Panc1 (cell line): ENCODE data around the gene SMIM10L2A.

Experiments used
- TCF7L2 ChIP-seq: IDR thresholded peaks from 2 replicates; pipeline ENCODE4 v1.6.1; 2011; ENCODE audit warnings: mild to moderate bottlenecking, low read depth, low read length, inconsistent platforms
- TF ChIP-seq, protein P1 (sequence below): fragments of 450-650 bp; IDR thresholded peaks from 2 replicates; pipeline ENCODE4 v1.5.1; 2017; ENCODE audit warnings: mild to moderate bottlenecking
- TF ChIP-seq, protein P2 (sequence below), 2 experiments: IDR thresholded peaks; 2 replicates each; pipeline ENCODE4 v1.6.1; 2011 to 2012; ENCODE audit warnings: low read depth in 2 of 2, control low read depth in 1 of 2, low read length in 1 of 2, mild to moderate bottlenecking in 1 of 2, moderate library complexity in 1 of 2; ENCODE audit not compliant: insufficient read depth in 1 of 2

DNA sequence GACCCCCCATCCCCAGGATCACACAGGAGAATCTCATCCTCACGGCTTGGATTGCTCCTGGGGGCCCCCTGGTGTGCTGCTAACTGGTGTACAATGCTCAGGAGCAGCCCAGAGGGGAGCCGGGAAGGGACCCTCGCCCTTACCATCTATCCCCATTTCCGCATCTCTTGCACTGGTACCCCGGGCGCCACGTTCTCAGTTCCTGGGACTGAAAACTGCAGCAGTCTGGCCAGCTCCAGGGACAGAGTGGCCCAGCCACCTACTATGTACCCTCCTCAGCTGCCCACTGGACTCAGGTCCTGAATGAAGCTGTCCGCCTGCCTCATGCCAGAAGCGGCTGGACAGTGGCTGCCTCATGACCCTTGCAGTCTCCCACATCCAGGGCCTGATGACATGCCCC is 2.7 kb downstream of the SMIM10L2A start:
- TF ChIP-seq, protein P1, sequence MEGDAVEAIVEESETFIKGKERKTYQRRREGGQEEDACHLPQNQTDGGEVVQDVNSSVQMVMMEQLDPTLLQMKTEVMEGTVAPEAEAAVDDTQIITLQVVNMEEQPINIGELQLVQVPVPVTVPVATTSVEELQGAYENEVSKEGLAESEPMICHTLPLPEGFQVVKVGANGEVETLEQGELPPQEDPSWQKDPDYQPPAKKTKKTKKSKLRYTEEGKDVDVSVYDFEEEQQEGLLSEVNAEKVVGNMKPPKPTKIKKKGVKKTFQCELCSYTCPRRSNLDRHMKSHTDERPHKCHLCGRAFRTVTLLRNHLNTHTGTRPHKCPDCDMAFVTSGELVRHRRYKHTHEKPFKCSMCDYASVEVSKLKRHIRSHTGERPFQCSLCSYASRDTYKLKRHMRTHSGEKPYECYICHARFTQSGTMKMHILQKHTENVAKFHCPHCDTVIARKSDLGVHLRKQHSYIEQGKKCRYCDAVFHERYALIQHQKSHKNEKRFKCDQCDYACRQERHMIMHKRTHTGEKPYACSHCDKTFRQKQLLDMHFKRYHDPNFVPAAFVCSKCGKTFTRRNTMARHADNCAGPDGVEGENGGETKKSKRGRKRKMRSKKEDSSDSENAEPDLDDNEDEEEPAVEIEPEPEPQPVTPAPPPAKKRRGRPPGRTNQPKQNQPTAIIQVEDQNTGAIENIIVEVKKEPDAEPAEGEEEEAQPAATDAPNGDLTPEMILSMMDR, result no peak
- TF ChIP-seq, protein P2, sequence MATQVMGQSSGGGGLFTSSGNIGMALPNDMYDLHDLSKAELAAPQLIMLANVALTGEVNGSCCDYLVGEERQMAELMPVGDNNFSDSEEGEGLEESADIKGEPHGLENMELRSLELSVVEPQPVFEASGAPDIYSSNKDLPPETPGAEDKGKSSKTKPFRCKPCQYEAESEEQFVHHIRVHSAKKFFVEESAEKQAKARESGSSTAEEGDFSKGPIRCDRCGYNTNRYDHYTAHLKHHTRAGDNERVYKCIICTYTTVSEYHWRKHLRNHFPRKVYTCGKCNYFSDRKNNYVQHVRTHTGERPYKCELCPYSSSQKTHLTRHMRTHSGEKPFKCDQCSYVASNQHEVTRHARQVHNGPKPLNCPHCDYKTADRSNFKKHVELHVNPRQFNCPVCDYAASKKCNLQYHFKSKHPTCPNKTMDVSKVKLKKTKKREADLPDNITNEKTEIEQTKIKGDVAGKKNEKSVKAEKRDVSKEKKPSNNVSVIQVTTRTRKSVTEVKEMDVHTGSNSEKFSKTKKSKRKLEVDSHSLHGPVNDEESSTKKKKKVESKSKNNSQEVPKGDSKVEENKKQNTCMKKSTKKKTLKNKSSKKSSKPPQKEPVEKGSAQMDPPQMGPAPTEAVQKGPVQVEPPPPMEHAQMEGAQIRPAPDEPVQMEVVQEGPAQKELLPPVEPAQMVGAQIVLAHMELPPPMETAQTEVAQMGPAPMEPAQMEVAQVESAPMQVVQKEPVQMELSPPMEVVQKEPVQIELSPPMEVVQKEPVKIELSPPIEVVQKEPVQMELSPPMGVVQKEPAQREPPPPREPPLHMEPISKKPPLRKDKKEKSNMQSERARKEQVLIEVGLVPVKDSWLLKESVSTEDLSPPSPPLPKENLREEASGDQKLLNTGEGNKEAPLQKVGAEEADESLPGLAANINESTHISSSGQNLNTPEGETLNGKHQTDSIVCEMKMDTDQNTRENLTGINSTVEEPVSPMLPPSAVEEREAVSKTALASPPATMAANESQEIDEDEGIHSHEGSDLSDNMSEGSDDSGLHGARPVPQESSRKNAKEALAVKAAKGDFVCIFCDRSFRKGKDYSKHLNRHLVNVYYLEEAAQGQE (IDR thresholded peaks at IDR 0.05; ENCODE audit: insufficient read depth in 1 of 2, low read depth in 2 of 2, low read length in 1 of 2), result no peak
- TF ChIP-seq TCF7L2, result no peak
